ENCODE results near the gene MTREX. TPM values are rescaled to one million over a fixed set of nuclear protein-coding genes. Genes with fewer than 3 reads are reported as not detected.

MTREX gene
- total and polyA plus RNA-seq, 2 experiments from 2014 or later = 19.0 to 66.0 TPM

DNA sequence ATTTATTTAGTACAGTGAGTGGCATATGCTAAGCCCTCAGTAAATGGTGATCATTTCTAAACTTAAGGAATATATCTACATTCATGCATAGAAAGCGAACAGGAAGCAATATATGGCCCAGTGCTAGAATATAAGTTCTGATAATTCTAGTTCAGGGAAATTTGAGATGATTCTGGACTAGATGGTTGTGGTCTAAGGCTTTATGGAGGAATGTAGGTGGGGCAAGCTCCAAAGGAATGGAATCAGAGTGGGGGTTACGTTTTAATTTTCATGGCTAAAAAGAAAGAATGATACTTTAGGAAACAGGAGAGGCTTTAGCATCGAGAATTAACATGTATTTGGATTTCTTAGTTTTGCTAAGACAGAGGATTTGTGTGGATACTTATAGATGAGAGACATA is 56.1 kb downstream of the MTREX start:
- no peaks in the 10 kb centered on the region for H4K20me1 ChIP-seq (ENCODE audit: insufficient read depth, poor library complexity, severe bottlenecking)
- no peaks in the 10 kb centered on the region for H3K36me3 ChIP-seq (replicated peaks; ENCODE audit: insufficient read depth, low read depth)
- no peak overlapping the region for H2AFZ ChIP-seq
- peaks cover 3% of the 10 kb centered on the region for H3K9me3 ChIP-seq (ENCODE audit: low read depth)
- H3K4me3 ChIP-seq = no peak overlapping the region
- WGBS (ENCODE audit: low lambda C conversion rate, missing lambda C conversion rate) = 87% methylated on average over 3 of the region's 3 CpGs
- H3K79me2 ChIP-seq = no peaks in the 10 kb centered on the region
- no peak overlapping the region for H3K4me2 ChIP-seq
- H3K27me3 ChIP-seq = no peaks in the 10 kb centered on the region
- H3K9me2 ChIP-seq (replicated peaks; ENCODE audit: insufficient read depth) = no peaks in the 10 kb centered on the region
- H3K27ac ChIP-seq = no peak overlapping the region
- H3K4me1 ChIP-seq (ENCODE audit: insufficient read depth) = peaks cover 5% of the 10 kb centered on the region
- no peak for TF ChIP-seq EZH2 (IDR thresholded peaks at IDR 0.05; ENCODE audit: borderline replicate concordance)
- TF ChIP-seq, protein P1, sequence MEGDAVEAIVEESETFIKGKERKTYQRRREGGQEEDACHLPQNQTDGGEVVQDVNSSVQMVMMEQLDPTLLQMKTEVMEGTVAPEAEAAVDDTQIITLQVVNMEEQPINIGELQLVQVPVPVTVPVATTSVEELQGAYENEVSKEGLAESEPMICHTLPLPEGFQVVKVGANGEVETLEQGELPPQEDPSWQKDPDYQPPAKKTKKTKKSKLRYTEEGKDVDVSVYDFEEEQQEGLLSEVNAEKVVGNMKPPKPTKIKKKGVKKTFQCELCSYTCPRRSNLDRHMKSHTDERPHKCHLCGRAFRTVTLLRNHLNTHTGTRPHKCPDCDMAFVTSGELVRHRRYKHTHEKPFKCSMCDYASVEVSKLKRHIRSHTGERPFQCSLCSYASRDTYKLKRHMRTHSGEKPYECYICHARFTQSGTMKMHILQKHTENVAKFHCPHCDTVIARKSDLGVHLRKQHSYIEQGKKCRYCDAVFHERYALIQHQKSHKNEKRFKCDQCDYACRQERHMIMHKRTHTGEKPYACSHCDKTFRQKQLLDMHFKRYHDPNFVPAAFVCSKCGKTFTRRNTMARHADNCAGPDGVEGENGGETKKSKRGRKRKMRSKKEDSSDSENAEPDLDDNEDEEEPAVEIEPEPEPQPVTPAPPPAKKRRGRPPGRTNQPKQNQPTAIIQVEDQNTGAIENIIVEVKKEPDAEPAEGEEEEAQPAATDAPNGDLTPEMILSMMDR (IDR thresholded peaks at IDR 0.05; ENCODE audit: poor library complexity) = no peak
- TF ChIP-seq EZH2phosphoT487 (IDR thresholded peaks at IDR 0.05; ENCODE audit: low read depth, severe bottlenecking, unreplicated experiment) = no peak
- DNase-seq (ENCODE audit: low spot score) = no peak

DNA sequence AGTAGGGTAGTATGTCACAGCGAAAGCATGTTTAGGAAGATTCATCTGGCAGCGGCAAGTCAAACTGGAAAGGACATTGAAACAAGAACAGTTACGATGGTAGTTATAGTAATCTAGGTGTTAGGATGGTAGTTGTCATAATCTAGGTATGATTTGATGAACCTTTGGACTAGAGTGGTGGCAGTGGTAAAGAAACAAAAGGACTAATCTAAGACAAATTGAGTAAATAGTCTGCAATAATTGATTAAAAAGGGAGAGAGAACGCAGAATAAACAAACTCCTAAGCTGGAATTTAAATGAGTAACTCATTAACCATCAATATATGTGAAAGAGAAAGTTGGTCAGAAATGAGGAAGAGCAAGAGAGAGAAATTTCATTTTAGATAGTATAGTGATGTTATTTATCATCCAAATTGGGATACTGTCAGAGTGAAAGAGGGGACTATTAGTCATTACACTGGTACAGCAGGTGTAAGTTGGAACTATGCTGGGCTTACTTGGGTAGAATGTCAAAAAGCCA is 56.8 kb downstream of the MTREX start:
- H3K4me2 ChIP-seq = peak overlapping the region; percentile 8
- TF ChIP-seq EZH2phosphoT487 (IDR thresholded peaks at IDR 0.05; ENCODE audit: low read depth, severe bottlenecking, unreplicated experiment) (no peak), EZH2 (IDR thresholded peaks at IDR 0.05; ENCODE audit: borderline replicate concordance) (no peak)
- TF ChIP-seq, protein P1 (IDR thresholded peaks at IDR 0.05; ENCODE audit: poor library complexity) = no peak
- H2AFZ ChIP-seq = no peak overlapping the region
- H3K9me3 ChIP-seq (ENCODE audit: low read depth) = peaks cover under 1% of the 10 kb centered on the region
- no peaks in the 10 kb centered on the region for H3K79me2 ChIP-seq
- no peaks in the 10 kb centered on the region for H3K36me3 ChIP-seq (replicated peaks; ENCODE audit: insufficient read depth, low read depth)
- no peaks in the 10 kb centered on the region for H3K9me2 ChIP-seq (replicated peaks; ENCODE audit: insufficient read depth)
- no peak overlapping the region for H3K27ac ChIP-seq
- H3K27me3 ChIP-seq = no peaks in the 10 kb centered on the region
- H3K4me1 ChIP-seq (ENCODE audit: insufficient read depth) = peaks cover 5% of the 10 kb centered on the region
- 88% methylated on average over 4 of the region's 4 CpGs for WGBS (ENCODE audit: low lambda C conversion rate, missing lambda C conversion rate)
- H4K20me1 ChIP-seq (ENCODE audit: insufficient read depth, poor library complexity, severe bottlenecking) = no peaks in the 10 kb centered on the region
- H3K4me3 ChIP-seq = no peak overlapping the region
- DNase-seq (ENCODE audit: low spot score) = no peak

DNA sequence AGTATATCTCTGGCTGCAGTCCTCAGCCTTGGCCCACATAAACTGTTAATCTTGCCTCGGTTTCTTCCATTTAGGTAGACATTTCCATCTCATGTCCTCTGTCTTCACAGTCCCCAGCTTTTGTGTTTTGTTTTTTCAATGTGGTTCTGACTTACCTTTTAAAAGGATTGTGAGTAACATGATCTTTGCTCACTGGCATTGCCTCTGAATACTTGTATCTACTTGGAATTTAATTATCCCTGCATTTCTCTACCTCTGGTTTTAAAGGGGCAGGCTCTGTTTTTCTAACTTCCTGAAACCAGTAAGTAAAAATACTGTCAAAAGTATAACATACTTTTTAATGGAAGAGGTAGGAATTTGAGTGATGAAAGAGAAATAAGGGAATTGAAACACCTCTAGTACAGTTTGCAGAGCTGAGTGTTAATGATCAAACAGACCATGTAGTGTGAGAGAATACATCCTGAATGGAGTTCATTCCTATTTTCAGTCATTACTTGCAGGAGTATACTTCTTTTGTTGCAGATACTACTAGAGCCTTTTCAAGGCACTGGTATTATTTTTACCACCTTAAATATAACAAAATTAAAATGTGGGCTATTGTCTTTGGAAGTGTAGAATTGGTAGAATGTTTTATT is 62.6 kb downstream of the MTREX start:
- Histone ChIP-seq H3K4me2 (no peak overlapping the region), H3K9me2 (replicated peaks; ENCODE audit: insufficient read depth) (no peaks in the 10 kb centered on the region), H3K79me2 (no peaks in the 10 kb centered on the region), H2AFZ (no peak overlapping the region), H3K9me3 (ENCODE audit: low read depth) (no peaks in the 10 kb centered on the region), H3K27me3 (no peaks in the 10 kb centered on the region), H4K20me1 (ENCODE audit: insufficient read depth, poor library complexity, severe bottlenecking) (no peaks in the 10 kb centered on the region), H3K27ac (no peak overlapping the region), H3K36me3 (replicated peaks; ENCODE audit: insufficient read depth, low read depth) (peaks cover 6% of the 10 kb centered on the region), H3K4me3 (no peak overlapping the region), H3K4me1 (ENCODE audit: insufficient read depth) (no peaks in the 10 kb centered on the region)
- 94% methylated on average over 1 of the region's 1 CpG for WGBS (ENCODE audit: low lambda C conversion rate, missing lambda C conversion rate)
- no peak for DNase-seq (ENCODE audit: low spot score)
- TF ChIP-seq, protein P1 (IDR thresholded peaks at IDR 0.05; ENCODE audit: poor library complexity) = no peak
- TF ChIP-seq EZH2 (IDR thresholded peaks at IDR 0.05; ENCODE audit: borderline replicate concordance) (no peak), EZH2phosphoT487 (IDR thresholded peaks at IDR 0.05; ENCODE audit: low read depth, severe bottlenecking, unreplicated experiment) (no peak)

Data from hepatocyte (in vitro differentiated cells).